RWPE1 (cell line): ENCODE data around the gene DNAH8.
"Not testable (repeated sequence)": the region's sequence is repeated elsewhere in the genome, so short reads cannot be mapped to it uniquely, and the experiment has no call there.

ENCODE experiments used
- CTCF ChIA-PET: fragments of 350-600 bp; sonication (Branson Sonifier 250); formaldehyde crosslinking; extraction: SDS; loops from one replicate; lab custom pipeline; 2021; lab: Yijun Ruan, JAX
- POLR2A ChIA-PET: fragments of 400-600 bp; formaldehyde crosslinking; extraction: SDS; loops from one replicate; lab custom pipeline; 2020; ENCODE audit warnings: antibody characterized with exemption; ENCODE audit not compliant: low non-redundant PET; lab: Yijun Ruan, JAX
- DNase-seq: peaks from one replicate; pipeline ENCODE4 v3.0.0; 2012; ENCODE audit warnings: low spot score
- H3K27ac ChIP-seq: fragments of 450-650 bp; 2 replicates; pipeline ENCODE4 v1.5.1; 2017
- TF ChIP-seq, protein P1 (sequence below): fragments of 450-650 bp; conservative IDR thresholded peaks from 2 replicates; pipeline ENCODE4 v1.5.1; 2017; ENCODE audit warnings: low read depth, mild to moderate bottlenecking

The DNAH8 gene

DNA sequence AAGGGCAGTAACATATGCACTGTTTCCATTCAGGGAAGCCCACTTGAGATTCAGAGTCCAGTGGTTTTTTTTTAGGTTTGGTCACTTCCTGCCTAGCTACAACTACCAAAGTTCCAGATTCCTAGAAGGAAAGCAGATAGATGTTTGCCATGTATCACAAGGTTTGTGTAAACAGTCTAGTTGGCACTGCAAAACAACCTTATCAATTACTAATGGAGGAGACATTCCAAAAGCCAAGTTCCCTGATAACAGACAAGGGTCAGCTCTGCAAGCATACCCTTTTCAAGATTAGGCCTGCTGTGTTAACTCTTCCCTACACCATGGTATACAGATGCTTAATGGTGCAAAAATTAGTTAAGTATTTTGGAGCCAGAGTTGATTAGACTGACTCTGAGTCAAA is 192.2 kb downstream of the DNAH8 start:
- ChIA-PET POLR2A (no interaction called here), CTCF (interaction anchor here (0.6 kb wide), 1 partner anchor 237 kb away, joined by 3 read pairs; no protein-coding TSS in a partner anchor)
- TF ChIP-seq, protein P1, sequence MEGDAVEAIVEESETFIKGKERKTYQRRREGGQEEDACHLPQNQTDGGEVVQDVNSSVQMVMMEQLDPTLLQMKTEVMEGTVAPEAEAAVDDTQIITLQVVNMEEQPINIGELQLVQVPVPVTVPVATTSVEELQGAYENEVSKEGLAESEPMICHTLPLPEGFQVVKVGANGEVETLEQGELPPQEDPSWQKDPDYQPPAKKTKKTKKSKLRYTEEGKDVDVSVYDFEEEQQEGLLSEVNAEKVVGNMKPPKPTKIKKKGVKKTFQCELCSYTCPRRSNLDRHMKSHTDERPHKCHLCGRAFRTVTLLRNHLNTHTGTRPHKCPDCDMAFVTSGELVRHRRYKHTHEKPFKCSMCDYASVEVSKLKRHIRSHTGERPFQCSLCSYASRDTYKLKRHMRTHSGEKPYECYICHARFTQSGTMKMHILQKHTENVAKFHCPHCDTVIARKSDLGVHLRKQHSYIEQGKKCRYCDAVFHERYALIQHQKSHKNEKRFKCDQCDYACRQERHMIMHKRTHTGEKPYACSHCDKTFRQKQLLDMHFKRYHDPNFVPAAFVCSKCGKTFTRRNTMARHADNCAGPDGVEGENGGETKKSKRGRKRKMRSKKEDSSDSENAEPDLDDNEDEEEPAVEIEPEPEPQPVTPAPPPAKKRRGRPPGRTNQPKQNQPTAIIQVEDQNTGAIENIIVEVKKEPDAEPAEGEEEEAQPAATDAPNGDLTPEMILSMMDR: no peak
- DNase-seq: no peak
- H3K27ac ChIP-seq: no peak overlapping the region

DNA sequence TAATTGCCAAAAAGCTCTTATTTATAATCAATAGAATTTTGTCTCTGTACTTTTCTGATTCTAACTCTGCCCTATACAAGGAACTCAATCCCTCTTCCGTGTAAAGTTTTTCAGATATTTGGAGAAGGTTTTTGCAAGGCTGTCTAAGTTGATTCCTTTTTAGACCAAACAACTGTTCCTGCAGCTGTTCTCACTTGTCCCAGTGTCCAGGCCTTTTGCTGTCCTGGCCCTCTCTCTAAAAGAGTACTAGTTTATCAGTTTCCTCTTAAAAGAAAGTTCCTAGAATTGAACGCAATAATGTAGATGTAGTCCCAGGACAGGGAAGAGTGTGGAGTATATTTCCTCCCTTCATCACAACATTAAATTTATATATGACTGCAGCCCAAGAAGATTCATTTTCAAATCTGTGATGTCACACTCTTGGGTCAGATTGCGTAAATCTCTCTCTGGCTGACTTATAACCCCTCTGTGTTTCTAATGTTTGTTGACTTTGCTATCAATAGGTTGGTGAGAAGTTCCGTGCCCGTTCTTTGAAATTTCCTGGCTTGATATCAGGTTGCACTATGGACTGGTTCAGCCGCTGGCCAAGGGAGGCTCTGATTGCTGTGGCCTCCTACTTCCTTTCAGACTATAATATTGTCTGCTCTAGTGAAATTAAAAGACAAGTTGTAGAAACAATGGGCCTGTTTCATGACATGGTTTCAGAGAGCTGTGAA is 194.1 kb downstream of the DNAH8 start:
- ChIA-PET POLR2A (no interaction called here), CTCF (interaction anchor here (0.6 kb wide), 1 partner anchor 64 kb away, joined by 3 read pairs; no protein-coding TSS in a partner anchor)
- DNase-seq: no peak
- H3K27ac ChIP-seq: no peak overlapping the region
- TF ChIP-seq, protein P1: no peak

DNA sequence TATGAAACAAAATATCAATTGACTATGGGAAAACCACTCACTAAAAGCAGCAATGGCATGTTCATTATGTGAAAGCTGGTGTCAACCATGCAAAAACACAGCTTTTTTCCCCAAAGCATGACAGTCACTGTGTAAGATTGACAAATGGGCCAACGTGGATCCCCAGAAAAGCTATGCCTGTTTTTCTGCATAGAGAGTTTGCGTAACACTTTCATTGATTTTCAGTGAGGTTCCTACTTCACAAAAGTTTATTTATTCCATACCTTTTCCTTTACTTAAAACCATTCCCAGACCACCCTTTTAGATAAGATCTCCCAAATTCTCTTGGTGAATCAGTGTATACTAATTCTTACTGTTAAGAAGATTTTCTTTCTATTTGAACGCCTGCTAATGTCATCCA is 195.1 kb downstream of the DNAH8 start:
- TF ChIP-seq, protein P1: no peak
- POLR2A ChIA-PET: no interaction called here
- CTCF ChIA-PET: no interaction called here
- no peak overlapping the region for H3K27ac ChIP-seq
- DNase-seq: no peak

DNA sequence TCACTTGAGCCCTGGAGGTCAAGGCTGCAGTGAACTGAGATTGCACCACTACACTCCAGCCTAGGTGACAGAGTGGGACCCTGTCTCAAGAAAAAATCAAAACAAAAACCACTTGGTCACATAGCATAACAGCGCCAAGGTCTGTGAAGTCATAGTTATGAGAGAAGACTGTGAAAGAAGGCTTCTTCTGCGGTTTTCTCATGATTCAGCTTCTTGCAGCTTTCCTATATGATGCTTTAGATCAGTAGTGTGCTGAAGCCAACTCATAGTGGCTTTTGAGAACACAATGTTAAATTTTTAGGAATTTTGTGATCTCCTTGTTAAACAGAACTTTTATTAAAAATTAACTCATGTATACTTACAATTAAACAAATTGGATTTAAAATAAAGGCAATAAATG is 197.3 kb downstream of the DNAH8 start:
- no peak overlapping the region for H3K27ac ChIP-seq
- ChIA-PET CTCF (no interaction called here), POLR2A (no interaction called here)
- no peak for DNase-seq
- TF ChIP-seq, protein P1: no peak

DNA sequence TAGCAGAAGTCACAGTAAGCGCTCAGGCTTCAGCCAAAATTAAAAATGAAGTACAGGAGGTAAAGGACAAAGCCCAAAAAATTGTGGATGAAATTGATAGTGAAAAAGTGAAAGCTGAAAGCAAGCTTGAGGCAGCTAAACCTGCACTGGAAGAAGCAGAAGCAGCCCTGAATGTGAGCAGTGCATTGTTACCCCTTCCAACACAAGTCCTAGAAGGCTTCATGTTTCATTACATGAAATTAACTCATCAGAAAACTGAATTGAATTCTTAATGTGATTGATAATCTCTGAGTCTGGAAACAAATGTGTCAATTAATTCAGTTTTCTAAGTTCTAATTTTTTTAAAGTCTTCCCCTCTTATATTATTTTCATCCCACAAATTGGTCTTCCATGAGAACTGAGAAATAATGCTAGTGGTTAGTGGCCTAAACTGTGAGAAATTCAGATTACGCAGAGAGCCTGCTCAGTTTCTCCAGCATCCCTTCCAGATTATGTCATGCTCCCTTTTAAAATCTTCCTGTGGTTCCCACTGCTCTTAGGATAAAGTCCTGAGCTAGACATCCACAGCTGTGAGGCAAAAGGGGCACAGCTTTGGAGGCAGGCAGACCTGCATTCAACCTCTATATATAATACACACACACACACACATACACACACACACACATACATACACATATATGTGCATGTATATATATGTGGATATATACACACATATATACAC is 200.3 kb downstream of the DNAH8 start:
- no peak for DNase-seq
- POLR2A ChIA-PET: no interaction called here

DNA sequence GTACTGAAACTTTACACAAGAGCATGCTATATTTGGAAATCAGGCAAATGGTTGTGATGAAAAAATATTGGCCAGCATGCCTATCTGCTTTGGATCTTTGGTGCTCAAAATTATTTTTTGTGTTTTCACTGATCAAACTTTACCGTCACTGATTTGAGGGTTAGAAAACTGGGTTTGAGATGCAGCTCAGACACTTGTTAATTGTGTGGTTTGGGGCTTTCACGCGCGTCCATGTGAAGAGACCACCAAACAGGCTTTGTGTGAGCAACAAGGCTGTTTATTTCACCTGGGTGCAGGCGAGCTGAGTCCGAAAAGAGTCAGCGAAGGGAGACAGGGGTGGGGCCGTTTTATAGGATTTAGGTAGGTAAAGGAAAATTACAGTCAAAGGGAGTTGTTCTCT is 206.4 kb downstream of the DNAH8 start:
- H3K27ac ChIP-seq, DNase-seq, POLR2A ChIA-PET: not testable (repeated sequence)
- CTCF ChIA-PET: interaction anchor here (0.9 kb wide), 1 partner anchor 11 kb away, joined by 3 read pairs; no protein-coding TSS in a partner anchor

More for the DNA sequence above, 200.3 kb downstream of the DNAH8 start:
- TF ChIP-seq, protein P1: no peak
- CTCF ChIA-PET: interaction anchor here (0.6 to 0.7 kb wide), 2 partner anchors 188 to 758 kb away, joined by 3 to 4 read pairs; no protein-coding TSS in a partner anchor
- no peak overlapping the region for H3K27ac ChIP-seq
